ENCODE measurements around the gene LHX1. TPM values are rescaled to one million over a fixed set of nuclear protein-coding genes. Genes with fewer than 3 reads are reported as not detected.

Gene LHX1
- total RNA-seq, 2 donors from 2014 or later, result not detected

- Histone ChIP-seq H3K9ac (ENCODE audit: low read depth in 2 of 2, low read length in 2 of 2) (no peak overlapping the region), H3K9me3 (no peaks in the 10 kb centered on the region), H3K36me3 (no peaks in the 10 kb centered on the region), H3K27me3 (no peaks in the 10 kb centered on the region), H3K27ac (no peak overlapping the region), H3K4me1 (no peaks in the 10 kb centered on the region), H3K4me3 (no peak overlapping the region)
- intact Hi-C loops (cut with DNase I), result no loop called here
- no peak for DNase-seq
- no peak for TF ChIP-seq CTCF (IDR thresholded peaks at IDR 0.05)
These were observed 45.0 kb upstream of the LHX1 start for GRCh38 chr17:36892112-36892838.

DNA sequence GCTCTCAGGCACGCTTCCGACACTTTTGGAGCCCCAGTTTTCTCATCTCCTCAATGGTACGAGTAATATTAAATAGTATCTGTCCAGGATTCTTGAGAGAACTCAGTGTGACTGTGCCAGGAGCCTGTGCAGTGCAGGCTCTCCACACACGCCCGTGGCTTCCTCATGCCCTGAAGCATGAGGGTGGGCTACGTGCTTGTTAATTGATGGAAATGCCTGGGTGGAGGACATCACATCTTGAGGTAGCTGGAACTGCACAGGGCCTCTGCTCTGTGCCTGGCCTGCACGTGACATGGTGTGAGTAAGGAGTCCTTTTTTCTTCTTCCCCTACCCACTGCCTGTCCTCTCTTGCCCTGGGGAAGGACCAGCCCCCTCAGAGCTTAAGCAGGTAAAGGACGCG lies 43.1 kb upstream of the LHX1 start:
- Histone ChIP-seq H3K4me1 (no peaks in the 10 kb centered on the region), H3K4me3 (no peak overlapping the region), H3K27me3 (no peaks in the 10 kb centered on the region), H3K36me3 (no peaks in the 10 kb centered on the region), H3K9ac (ENCODE audit: low read depth in 2 of 2, low read length in 2 of 2) (no peak overlapping the region), H3K9me3 (no peaks in the 10 kb centered on the region), H3K27ac (no peak overlapping the region)
- DNase-seq, result no peak
- no peak for TF ChIP-seq CTCF (IDR thresholded peaks at IDR 0.05)
- intact Hi-C loops (cut with DNase I), result no loop called here

- H3K4me3 ChIP-seq, result no peak overlapping the region
- H3K9me3 ChIP-seq, result no peaks in the 10 kb centered on the region
- no peak overlapping the region for H3K9ac ChIP-seq (ENCODE audit: low read depth in 2 of 2, low read length in 2 of 2)
- no peak overlapping the region for H3K27ac ChIP-seq
- no peaks in the 10 kb centered on the region for H3K27me3 ChIP-seq
- TF ChIP-seq CTCF (IDR thresholded peaks at IDR 0.05), result no peak
- DNase-seq, result no peak
- no peaks in the 10 kb centered on the region for H3K36me3 ChIP-seq
- no peaks in the 10 kb centered on the region for H3K4me1 ChIP-seq
- intact Hi-C loops (cut with DNase I), result no loop called here
These were observed 42.4 kb upstream of the LHX1 start for GRCh38 chr17:36894925-36895324.

DNA sequence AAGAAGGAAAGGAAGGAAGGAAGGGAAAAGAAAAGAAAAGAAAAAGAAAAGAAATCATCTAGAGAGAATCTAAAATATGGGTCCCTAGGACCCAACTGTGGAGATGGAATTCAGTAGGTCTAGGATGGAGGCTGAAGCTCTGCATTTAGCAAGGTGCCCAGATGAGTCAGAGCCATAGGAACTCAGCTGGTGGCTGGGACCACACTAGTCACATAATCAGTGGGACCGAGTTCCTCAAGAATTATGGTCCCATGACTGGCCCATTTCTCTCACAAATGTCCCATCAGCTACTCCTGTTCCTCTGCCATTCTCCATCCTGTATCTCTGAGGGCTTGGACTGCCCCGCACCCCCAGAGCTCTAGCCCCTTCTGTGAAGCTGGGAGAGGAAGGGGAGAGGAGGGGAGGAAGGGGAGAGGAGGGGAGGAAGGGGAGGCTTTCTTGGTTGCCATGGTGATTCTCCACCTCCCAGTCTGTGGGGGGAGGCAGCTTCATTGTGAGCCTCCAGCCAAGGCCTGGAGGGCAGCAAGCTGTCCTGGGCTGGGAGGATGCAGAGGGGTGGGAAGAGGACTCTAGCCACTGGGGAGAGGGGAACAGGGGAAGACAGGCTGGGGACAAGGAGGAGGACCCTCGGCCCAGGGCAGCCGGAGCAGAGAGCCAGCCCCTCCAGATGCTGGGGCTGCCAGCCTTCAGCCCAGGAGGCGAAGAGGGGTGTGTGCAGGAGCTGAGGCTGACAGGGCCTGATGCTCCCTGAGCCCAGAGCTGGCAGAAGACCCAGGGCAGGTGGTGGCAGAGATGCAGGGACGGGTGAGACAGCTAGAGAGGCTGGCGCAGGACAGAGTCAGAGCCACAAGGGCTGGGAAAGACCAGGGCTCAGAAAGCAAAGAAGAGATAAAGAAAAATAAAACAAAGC lies 37.8 kb upstream of the LHX1 start:
- Histone ChIP-seq H3K9ac (ENCODE audit: low read depth in 2 of 2, low read length in 2 of 2) (no peak overlapping the region), H3K27ac (no peak overlapping the region), H3K4me1 (no peaks in the 10 kb centered on the region), H3K9me3 (no peaks in the 10 kb centered on the region), H3K27me3 (no peaks in the 10 kb centered on the region), H3K36me3 (no peaks in the 10 kb centered on the region), H3K4me3 (no peak overlapping the region)
- TF ChIP-seq CTCF (IDR thresholded peaks at IDR 0.05), result no peak
- intact Hi-C loops (cut with DNase I), result no loop called here
- DNase-seq, result no peak

- H3K36me3 ChIP-seq, result no peaks in the 10 kb centered on the region
- no peak for DNase-seq
- no peak overlapping the region for H3K9ac ChIP-seq (ENCODE audit: low read depth in 2 of 2, low read length in 2 of 2)
- intact Hi-C loops (cut with DNase I), result no loop called here
- no peak for TF ChIP-seq CTCF (IDR thresholded peaks at IDR 0.05)
- H3K27ac ChIP-seq, result no peak overlapping the region
- H3K27me3 ChIP-seq, result no peaks in the 10 kb centered on the region
- H3K4me3 ChIP-seq, result no peak overlapping the region
- H3K4me1 ChIP-seq, result no peaks in the 10 kb centered on the region
- no peaks in the 10 kb centered on the region for H3K9me3 ChIP-seq
These were observed 37.1 kb upstream of the LHX1 start for GRCh38 chr17:36900160-36900512.

Measured in colonic mucosa (tissue), 4 donors.